Neural cell (in vitro differentiated cells): ENCODE results near the gene KREMEN2.

Experiments used
- CTCF ChIP-seq: fragments of 450-650 bp; IDR thresholded peaks from 2 replicates; pipeline ENCODE4 v1.5.1; 2014; ENCODE audit warnings: antibody characterized with exemption, mild to moderate bottlenecking, moderate library complexity; ENCODE audit not compliant: poor library complexity, severe bottlenecking
- EZH2 ChIP-seq: fragments of 200-600, 300-800 bp; shearing (Covaris generic), sonication (generic); IDR thresholded peaks from 2 replicates; pipeline ENCODE4 v1.6.1; 2014; ENCODE audit warnings: antibody characterized with exemption, low read length, borderline replicate concordance, mild to moderate bottlenecking; ENCODE audit not compliant: insufficient read depth, poor library complexity, severe bottlenecking

GRCh38 chr16:2950353-2950724 is 13.7 kb upstream of the KREMEN2 start:
- TF ChIP-seq CTCF (no peak), EZH2 (no peak)
